T-helper 2 cell (primary cell): ENCODE measurements around the gene RNH1.
A peak's percentile ranks its signal among the peaks of the same experiment; 100 is the strongest.
"Not testable (repeated sequence)": the region's sequence is repeated elsewhere in the genome, so short reads cannot be mapped to it uniquely, and the experiment has no call there.

Experiments used
- DNase-seq, 5 experiments: peaks; one replicate each; pipeline versions ENCODE4 v3.0.0 to v3.0.0-alpha.2; 2012 to 2022

The RNH1 gene

GRCh38 chr11:474914-475506, 32.0 kb downstream of the RNH1 start:
- no peak for DNase-seq

GRCh38 chr11:473962-474785, 32.9 kb downstream of the RNH1 start:
- no peak for DNase-seq

- no peak for DNase-seq
Observed at GRCh38 chr11:473415-473814, 33.6 kb downstream of the RNH1 start.

DNA sequence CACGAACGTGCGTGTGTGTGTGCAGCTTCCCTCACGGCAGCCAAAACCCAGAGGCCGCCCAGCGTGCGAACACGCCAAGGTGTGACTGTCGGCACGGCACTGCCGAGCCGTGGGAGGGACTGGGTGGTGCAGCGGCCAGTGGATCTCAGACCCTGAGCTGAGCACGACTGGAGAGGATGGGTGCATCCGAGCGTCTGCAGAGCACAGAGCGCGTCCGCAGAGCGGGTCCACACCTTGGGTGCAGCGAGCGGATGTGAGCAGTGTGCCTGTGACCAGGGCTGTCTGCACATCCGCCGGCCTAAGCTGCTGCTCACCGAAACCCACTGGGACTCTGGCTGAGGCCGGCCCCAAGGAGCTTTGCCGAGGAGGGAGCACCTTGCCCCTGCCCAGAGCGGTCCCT, 34.2 kb downstream of the RNH1 start:
- no peak for DNase-seq

- no peak for DNase-seq
Observed at GRCh38 chr11:472272-472671, 34.8 kb downstream of the RNH1 start.

- no peak for DNase-seq
Observed at GRCh38 chr11:471468-472145, 35.4 kb downstream of the RNH1 start.

DNA sequence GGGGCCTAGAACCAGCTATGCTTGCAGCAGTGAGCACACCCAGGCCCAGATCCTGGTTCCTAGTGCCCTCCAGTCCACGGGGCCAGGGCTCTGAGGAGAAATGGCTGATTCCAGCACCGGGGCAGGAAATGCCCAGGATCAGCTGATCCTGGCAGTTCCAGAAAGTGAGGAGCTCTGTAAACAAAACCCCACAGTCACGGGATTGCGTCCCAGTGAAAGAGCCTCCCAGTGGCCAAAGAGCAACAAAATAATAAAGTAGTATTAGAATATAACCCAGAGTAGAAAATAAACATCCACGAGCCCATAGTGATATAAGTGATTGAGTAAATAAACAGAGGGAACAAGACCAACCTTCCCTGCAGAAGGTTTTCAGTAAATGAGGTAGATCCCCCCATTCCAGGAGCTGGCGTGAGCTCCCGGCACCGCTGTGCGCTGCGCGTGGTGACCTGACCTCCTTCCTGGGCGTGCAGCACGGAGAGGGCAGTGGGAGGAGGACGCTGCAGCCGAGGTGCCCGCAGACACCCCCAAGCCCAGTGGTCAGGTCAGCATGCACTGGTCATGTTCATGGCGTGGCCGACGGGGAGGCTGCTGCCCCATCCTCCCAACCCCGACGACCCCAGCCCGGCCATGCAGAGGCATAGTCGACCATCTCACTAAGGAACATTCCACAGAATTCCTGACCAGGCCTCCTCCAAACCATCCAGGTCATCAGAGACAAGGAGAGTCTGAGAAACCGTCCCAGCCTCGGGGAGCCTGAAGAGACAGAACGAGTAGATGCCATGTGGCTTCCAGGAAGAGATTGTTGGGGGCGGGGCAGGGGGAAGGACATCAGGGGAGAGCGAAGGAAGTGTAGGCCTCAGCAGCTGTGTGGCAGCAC, 37.1 kb downstream of the RNH1 start:
- no peak for DNase-seq

DNA sequence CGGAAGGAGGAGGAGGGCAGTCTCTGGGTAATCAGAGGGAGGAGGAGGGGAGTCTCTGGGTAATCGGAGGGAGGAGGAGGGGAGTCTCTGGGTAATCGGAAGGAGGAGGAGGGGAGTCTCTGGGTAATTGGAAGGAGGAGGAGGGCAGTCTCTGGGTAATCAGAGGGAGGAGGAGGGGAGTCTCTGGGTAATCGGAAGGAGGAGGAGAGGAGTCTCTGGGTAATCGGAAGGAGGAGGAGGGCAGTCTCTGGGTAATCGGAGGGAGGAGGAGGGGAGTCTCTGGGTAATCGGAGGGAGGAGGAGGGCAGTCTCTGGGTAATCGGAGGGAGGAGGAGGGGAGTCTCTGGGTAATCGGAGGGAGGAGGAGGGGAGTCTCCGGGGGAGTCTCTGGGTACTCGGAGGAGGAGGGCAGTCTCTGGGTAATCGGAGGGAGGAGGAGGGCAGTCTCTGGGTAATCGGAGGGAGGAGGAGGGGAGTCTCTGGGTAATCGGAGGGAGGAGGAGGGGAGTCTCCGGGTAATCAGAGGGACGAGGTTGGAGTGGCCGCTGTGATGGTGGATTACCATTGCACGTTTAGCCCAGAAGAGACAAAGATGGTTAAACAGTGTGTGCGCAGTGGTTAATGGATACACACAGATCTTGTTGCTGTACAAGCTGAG, 37.9 kb downstream of the RNH1 start:
- DNase-seq: not testable (repeated sequence)

DNA sequence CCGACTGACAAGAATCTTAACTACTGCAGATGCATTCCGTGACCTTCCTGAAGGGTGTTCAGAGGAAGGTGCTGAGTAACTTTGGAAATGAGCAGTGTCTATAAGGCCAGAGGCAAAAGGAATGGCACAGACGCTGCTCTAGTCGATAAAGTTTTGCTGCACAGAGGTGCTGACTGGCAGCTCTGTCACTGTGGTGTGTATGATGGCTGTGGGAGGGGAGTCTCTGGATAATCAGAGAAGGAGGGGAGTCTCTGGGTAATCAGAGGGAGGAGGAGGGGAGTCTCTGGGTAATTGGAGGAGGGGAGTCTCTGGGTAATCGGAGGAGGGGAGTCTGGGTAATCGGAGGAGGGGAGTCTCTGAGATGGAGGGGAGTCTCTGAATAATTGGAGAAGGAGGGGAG, 38.5 kb downstream of the RNH1 start:
- no peak for DNase-seq

DNA sequence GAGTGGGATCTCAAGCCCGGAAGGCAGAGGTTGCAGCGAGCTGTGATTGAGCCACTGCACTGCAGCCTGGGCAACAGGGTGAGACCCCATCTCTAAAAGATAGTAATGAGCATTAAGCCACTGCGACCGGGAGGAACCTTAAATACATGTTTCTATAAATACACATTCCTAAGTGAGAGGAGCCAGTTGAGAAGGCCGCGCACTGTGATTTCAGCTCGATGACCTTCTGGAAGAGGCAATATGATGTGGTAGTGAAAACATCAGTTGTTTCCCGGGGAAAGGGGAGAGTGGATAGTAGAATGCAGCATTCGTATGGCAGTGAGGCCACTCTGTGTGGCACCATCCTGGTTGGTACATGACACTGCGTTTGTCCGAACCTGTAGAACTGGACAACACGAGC, 39.0 kb downstream of the RNH1 start:
- DNase-seq: no peak

- no peak for DNase-seq
Observed at GRCh38 chr11:465896-466530, 41.0 kb downstream of the RNH1 start.

GRCh38 chr11:464316-464715, 42.7 kb downstream of the RNH1 start:
- no peak for DNase-seq

DNA sequence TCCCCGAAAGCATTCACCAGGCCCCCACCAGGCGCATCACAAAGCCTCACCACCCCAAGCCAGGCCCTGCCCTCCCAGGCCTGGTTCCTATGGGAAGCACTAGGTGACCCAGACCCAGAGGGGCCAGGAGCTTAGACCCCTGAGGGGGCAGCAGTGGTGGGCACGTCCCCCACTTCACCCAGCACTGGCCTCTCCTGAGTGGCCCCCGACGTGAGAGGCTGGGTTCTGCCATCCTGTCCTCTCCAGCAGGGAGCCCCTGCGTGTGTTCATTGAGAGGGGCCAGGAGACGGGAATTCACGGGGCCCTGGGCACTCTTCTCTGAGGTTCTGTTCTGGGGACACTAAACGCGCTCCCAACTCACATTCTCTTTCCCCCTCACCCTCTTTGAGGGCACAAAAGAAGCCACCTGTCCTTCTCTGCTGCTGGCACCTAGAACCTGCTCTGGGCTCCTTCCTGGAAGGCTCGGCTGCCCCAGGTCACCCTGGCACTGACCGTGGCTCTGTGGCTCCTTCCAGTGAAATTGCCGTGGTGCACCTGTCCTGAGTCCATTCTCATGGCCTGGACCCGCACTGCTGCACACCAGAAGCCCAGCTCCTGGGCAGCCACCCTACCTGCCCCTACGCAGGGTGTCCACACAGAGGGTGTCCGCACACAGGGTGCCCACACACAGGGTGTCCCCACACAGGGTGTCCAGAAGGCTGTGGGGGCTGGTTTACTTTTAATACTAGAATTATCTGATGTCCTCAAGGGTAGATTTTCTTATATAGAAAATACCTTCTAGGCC, 44.7 kb downstream of the RNH1 start:
- no peak for DNase-seq

- no peak for DNase-seq
Observed at GRCh38 chr11:461626-462025, 45.4 kb downstream of the RNH1 start.

DNA sequence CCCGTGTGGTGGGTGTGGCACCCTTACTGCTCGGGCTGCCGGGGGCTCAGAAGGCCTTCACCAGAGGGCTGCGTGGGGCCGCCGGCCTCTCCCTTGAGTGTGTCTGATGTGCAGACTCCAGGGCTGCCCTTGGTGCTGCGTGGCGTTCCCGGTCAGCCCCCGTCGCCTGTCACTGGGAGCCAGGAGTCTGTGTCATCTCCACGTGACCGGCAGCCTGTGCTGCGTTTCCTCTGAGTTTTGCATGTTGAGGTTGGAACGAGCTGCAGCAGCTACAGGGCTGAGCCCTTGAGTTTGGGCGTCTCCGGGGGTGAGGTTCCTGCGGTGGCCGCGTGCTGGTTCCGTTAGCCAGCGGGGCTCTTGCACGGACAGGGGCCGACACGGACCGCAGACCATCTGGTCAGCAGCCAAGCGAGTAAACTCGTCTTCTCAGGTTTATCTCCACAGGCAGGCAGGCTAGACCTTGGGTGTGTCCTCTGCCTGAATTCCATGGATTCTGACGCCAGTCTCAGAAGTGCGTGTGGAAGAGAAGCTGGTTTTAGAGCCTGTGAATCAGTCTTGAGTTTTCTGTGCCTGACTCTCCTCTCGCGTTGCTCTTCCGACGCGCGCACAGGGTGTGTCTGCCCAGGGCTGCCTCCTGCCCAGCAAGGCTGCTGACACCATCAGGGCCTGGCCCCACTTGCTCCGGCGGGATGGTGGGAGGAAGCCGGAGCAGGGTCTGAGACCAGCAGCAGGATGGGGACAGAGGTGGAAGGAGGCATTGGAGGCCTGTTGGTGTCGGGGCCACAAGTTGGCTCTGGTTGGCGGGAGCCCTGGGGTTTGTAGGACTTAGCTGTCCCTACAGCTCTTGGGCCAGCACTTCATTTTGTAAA, 46.5 kb downstream of the RNH1 start:
- no peak for DNase-seq

- DNase-seq: no peak
Observed at GRCh38 chr11:459511-460220, 47.4 kb downstream of the RNH1 start.

- no peak for DNase-seq
Observed at GRCh38 chr11:457111-457760, 49.8 kb downstream of the RNH1 start.

DNA sequence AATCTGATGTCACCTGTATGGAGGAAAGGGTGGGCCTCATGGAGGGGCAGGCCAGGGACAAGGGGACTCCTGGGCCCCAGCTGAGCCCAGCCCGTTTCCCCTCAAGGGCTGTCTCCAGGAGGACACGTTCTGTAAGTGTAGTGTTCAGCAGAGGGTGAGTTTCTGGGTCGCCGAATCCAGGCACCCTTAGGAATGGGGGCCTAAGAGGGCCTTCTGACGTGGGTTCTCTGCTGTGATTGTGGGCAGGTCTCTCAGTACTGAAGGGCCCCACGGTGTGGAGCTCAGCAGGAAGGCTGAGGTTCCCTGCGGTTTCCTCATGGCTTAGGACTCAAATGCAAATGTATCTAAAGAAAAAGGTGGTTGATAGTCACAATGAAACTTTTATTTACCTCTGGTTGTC, 50.5 kb downstream of the RNH1 start:
- DNase-seq: peak in 3 of 5 experiments; percentile 36 to 90 (median 61)
